GM12878 (cell line): ENCODE results near the gene PAEP.

Source experiments
- IKZF1 ChIP-seq: fragments of 450-650 bp; conservative IDR thresholded peaks from 2 replicates; pipeline ENCODE4 v1.6.1; 2017; ENCODE audit warnings: antibody characterized with exemption, mild to moderate bottlenecking
- NR2C2 ChIP-seq: IDR thresholded peaks from 2 replicates; pipeline ENCODE4 v1.6.1; 2011; ENCODE audit warnings: borderline replicate concordance, low read depth; ENCODE audit not compliant: control insufficient read depth, insufficient read length
- POLR2A ChIP-seq: IDR thresholded peaks from 2 replicates; pipeline ENCODE4 v1.6.1; 2011; ENCODE audit warnings: low read depth, mild to moderate bottlenecking, low read length
- POLR2AphosphoS5 ChIP-seq: IDR thresholded peaks from 2 replicates; pipeline ENCODE4 v1.6.1; 2011; ENCODE audit warnings: mild to moderate bottlenecking, low read length, inconsistent platforms
- RAD51 ChIP-seq: fragments of 450-650 bp; IDR thresholded peaks from 2 replicates; pipeline ENCODE4 v1.6.1; 2016; ENCODE audit warnings: moderate library complexity, mild to moderate bottlenecking, inconsistent platforms
- STAT1 ChIP-seq: fragments of 450-650 bp; conservative IDR thresholded peaks from 2 replicates; pipeline ENCODE4 v1.6.1; 2014; ENCODE audit warnings: antibody characterized with exemption, mild to moderate bottlenecking
- TCF3 ChIP-seq: IDR thresholded peaks from 2 replicates; pipeline ENCODE4 v1.6.1; 2012; ENCODE audit warnings: low read depth, mild to moderate bottlenecking, low read length, borderline replicate concordance; ENCODE audit not compliant: insufficient read depth
- TF ChIP-seq, protein P1 (sequence below), 3 experiments: IDR thresholded peaks in 2 of 3; conservative IDR thresholded peaks in 1 of 3; 2 replicates each; pipeline ENCODE4 v1.5.1; 2011; ENCODE audit warnings: low read depth in 3 of 3, low read length in 3 of 3, mild to moderate bottlenecking in 3 of 3, control low read depth in 2 of 3, moderate library complexity in 2 of 3, inconsistent platforms in 1 of 3, mixed read lengths in 1 of 3; ENCODE audit not compliant: control insufficient read depth in 2 of 3, insufficient read depth in 1 of 3; ENCODE audit errors: extremely low read depth in 1 of 3
- TF ChIP-seq, protein P2 (sequence below): fragments of 150-350 bp; IDR thresholded peaks from 2 replicates; pipeline ENCODE4 v1.6.1; 2016; ENCODE audit warnings: low read depth, low read length

GRCh38 chr9:135526089-135526729 is 35.3 kb upstream of the PAEP start:
- TF ChIP-seq POLR2A, result no peak
- TF ChIP-seq TCF3, result no peak
- TF ChIP-seq RAD51, result no peak
- TF ChIP-seq NR2C2, result no peak
- TF ChIP-seq, protein P1, sequence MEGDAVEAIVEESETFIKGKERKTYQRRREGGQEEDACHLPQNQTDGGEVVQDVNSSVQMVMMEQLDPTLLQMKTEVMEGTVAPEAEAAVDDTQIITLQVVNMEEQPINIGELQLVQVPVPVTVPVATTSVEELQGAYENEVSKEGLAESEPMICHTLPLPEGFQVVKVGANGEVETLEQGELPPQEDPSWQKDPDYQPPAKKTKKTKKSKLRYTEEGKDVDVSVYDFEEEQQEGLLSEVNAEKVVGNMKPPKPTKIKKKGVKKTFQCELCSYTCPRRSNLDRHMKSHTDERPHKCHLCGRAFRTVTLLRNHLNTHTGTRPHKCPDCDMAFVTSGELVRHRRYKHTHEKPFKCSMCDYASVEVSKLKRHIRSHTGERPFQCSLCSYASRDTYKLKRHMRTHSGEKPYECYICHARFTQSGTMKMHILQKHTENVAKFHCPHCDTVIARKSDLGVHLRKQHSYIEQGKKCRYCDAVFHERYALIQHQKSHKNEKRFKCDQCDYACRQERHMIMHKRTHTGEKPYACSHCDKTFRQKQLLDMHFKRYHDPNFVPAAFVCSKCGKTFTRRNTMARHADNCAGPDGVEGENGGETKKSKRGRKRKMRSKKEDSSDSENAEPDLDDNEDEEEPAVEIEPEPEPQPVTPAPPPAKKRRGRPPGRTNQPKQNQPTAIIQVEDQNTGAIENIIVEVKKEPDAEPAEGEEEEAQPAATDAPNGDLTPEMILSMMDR (IDR thresholded peaks at IDR 0.05 in 2 of 3, conservative IDR thresholded peaks at IDR 0.05 in 1 of 3; ENCODE audit: control insufficient read depth in 2 of 3, extremely low read depth in 1 of 3, insufficient read depth in 1 of 3, low read depth in 3 of 3, low read length in 3 of 3), result no peak
- no peak for TF ChIP-seq STAT1
- TF ChIP-seq, protein P2, sequence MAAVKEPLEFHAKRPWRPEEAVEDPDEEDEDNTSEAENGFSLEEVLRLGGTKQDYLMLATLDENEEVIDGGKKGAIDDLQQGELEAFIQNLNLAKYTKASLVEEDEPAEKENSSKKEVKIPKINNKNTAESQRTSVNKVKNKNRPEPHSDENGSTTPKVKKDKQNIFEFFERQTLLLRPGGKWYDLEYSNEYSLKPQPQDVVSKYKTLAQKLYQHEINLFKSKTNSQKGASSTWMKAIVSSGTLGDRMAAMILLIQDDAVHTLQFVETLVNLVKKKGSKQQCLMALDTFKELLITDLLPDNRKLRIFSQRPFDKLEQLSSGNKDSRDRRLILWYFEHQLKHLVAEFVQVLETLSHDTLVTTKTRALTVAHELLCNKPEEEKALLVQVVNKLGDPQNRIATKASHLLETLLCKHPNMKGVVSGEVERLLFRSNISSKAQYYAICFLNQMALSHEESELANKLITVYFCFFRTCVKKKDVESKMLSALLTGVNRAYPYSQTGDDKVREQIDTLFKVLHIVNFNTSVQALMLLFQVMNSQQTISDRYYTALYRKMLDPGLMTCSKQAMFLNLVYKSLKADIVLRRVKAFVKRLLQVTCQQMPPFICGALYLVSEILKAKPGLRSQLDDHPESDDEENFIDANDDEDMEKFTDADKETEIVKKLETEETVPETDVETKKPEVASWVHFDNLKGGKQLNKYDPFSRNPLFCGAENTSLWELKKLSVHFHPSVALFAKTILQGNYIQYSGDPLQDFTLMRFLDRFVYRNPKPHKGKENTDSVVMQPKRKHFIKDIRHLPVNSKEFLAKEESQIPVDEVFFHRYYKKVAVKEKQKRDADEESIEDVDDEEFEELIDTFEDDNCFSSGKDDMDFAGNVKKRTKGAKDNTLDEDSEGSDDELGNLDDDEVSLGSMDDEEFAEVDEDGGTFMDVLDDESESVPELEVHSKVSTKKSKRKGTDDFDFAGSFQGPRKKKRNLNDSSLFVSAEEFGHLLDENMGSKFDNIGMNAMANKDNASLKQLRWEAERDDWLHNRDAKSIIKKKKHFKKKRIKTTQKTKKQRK, result no peak
- no peak for TF ChIP-seq IKZF1
- no peak for TF ChIP-seq POLR2AphosphoS5
